ENCODE measurements around the gene PCDHGB5. TPM values are rescaled to one million over a fixed set of nuclear protein-coding genes. Genes with fewer than 3 reads are reported as not detected.
A peak's percentile ranks its signal among the peaks of the same experiment; 100 is the strongest.
"Not testable (repeated sequence)": the region's sequence is repeated elsewhere in the genome, so short reads cannot be mapped to it uniquely, and the experiment has no call there.

The PCDHGB5 gene
- 1.8 and 2.7 TPM in 2 replicates for total RNA-seq

- CTCF ChIA-PET = interaction anchor here (0.7 to 1.8 kb wide), 7 partner anchors 10 to 169 kb away, joined by 3 to 6 read pairs (median 3); partner anchors contain the start of genes PCDHGA6, PCDHGB3 and PCDHGB6
- H3K36me3 Mint-ChIP-seq (ENCODE audit: low read depth); DNase-seq; H3K4me1 Mint-ChIP-seq; H3K27ac Mint-ChIP-seq; POLR2A ChIA-PET; intact Hi-C loops (cut with micrococcal nuclease): not testable (repeated sequence)
- Mint-ChIP-seq H3K27me3 (peaks cover 50% of the 10 kb centered on the region), H3K9me3 (peaks cover 17% of the 10 kb centered on the region), H3K4me3 (peak within 1 kb of the TSS; percentile 60)
- peak; percentile 98 for ATAC-seq (ENCODE audit: low read depth)
Measured at GRCh38 chr5:141397756-141398551, at the start of gene PCDHGB5. Gene PCDHGB5 (plus strand): TSS chr5:141397947. CDS start chr5:141398128, 181 bp downstream.

DNA sequence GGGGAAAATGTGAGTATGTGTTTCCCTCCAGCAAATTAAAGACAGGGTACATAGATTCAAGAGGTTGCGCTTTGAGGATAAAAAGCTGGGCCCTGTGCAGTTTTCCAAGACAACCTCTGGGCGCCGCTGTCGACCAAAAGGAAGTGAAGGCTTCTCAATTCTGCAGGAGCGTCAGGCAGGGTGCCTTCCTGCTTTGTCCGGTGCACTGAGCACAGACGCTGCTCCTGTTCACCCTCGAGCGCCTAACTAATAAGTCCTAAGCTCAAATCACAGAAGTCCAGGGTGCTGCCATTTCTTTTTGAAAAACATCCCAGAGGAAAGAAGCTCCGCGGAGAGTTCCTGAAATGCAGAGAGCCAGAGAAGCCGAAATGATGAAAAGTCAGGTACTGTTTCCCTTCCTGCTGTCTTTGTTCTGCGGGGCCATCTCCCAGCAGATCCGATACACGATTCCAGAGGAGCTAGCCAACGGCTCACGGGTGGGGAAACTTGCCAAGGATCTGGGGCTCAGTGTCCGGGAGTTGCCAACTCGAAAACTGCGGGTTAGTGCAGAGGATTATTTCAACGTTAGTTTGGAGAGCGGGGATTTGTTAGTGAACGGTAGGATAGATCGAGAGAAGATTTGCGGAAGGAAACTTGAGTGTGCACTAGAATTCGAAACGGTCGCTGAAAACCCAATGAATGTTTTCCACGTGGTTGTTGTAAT is 47.7 kb upstream of the PCDHGB5 start, which contains the start of gene PCDHGB1:
Gene PCDHGB1, plus strand, starts transcription at position 183 of the 703 bp plus-strand sequence. Its CDS starts 162 bp downstream, at position 345.
- Mint-ChIP-seq H3K9me3 (peaks cover 14% of the 10 kb centered on the region), H3K4me3 (peak within 1 kb of the TSS; percentile 57), H3K27me3 (peaks cover 46% of the 10 kb centered on the region), H3K36me3 (ENCODE audit: low read depth) (no peaks in the 10 kb centered on the region), H3K27ac (no peak within 1 kb of the TSS), H3K4me1 (no peaks in the 10 kb centered on the region)
- no peak for DNase-seq
- TF ChIP-seq, protein P1, sequence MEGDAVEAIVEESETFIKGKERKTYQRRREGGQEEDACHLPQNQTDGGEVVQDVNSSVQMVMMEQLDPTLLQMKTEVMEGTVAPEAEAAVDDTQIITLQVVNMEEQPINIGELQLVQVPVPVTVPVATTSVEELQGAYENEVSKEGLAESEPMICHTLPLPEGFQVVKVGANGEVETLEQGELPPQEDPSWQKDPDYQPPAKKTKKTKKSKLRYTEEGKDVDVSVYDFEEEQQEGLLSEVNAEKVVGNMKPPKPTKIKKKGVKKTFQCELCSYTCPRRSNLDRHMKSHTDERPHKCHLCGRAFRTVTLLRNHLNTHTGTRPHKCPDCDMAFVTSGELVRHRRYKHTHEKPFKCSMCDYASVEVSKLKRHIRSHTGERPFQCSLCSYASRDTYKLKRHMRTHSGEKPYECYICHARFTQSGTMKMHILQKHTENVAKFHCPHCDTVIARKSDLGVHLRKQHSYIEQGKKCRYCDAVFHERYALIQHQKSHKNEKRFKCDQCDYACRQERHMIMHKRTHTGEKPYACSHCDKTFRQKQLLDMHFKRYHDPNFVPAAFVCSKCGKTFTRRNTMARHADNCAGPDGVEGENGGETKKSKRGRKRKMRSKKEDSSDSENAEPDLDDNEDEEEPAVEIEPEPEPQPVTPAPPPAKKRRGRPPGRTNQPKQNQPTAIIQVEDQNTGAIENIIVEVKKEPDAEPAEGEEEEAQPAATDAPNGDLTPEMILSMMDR (IDR thresholded peaks at IDR 0.05) = no peak
- ChIA-PET POLR2A (no interaction called here), CTCF (interaction anchor here (0.9 to 2.5 kb wide), 3 partner anchors 20 to 214 kb away, joined by 3 to 8 read pairs (median 3); partner anchors contain the start of gene PCDHGB3)
- intact Hi-C loops (cut with micrococcal nuclease) = no loop called here
- ATAC-seq (ENCODE audit: low read depth) = no peak

GRCh38 chr5:141351591-141351990 is 46.2 kb upstream of the PCDHGB5 start:
- Mint-ChIP-seq H3K9me3 (peaks cover 13% of the 10 kb centered on the region), H3K27ac (no peak overlapping the region), H3K4me1 (no peaks in the 10 kb centered on the region), H3K36me3 (ENCODE audit: low read depth) (no peaks in the 10 kb centered on the region), H3K4me3 (no peak overlapping the region), H3K27me3 (peaks cover 56% of the 10 kb centered on the region)
- CTCF ChIA-PET = interaction anchor here (1.2 to 2.5 kb wide), 2 partner anchors 31 to 212 kb away, joined by 3 to 8 read pairs; partner anchors contain the start of gene TAF7
- ATAC-seq (ENCODE audit: low read depth) (no peak), DNase-seq (no peak)
- intact Hi-C loops (cut with micrococcal nuclease) = no loop called here
- POLR2A ChIA-PET = no interaction called here
- TF ChIP-seq, protein P1 (IDR thresholded peaks at IDR 0.05) = no peak

- H3K27me3 Mint-ChIP-seq = peaks cover 58% of the 10 kb centered on the region
- intact Hi-C loops (cut with micrococcal nuclease) = no loop called here
- H3K4me3 Mint-ChIP-seq = no peak within 1 kb of the TSS
- H3K27ac Mint-ChIP-seq = no peak within 1 kb of the TSS
- TF ChIP-seq, protein P1 (IDR thresholded peaks at IDR 0.05) = no peak
- H3K9me3 Mint-ChIP-seq = peaks cover 18% of the 10 kb centered on the region
- no peak for DNase-seq
- CTCF ChIA-PET = interaction anchor here (1.3 kb wide), 1 partner anchor 209 kb away, joined by 5 read pairs; no protein-coding TSS in a partner anchor
- no peak for ATAC-seq (ENCODE audit: low read depth)
- POLR2A ChIA-PET = no interaction called here
- no peaks in the 10 kb centered on the region for H3K4me1 Mint-ChIP-seq
- peaks cover 2% of the 10 kb centered on the region for H3K36me3 Mint-ChIP-seq (ENCODE audit: low read depth)
Measured at GRCh38 chr5:141354900-141355469, 42.8 kb upstream of the PCDHGB5 start, which contains the start of gene PCDHGA4. Gene PCDHGA4 (plus strand): TSS chr5:141355021. CDS start chr5:141355108, 87 bp downstream.

- intact Hi-C loops (cut with micrococcal nuclease) = no loop called here
- CTCF ChIA-PET = interaction anchor here (1.3 kb wide), 1 partner anchor 208 kb away, joined by 5 read pairs; no protein-coding TSS in a partner anchor
- peaks cover 19% of the 10 kb centered on the region for H3K9me3 Mint-ChIP-seq
- H3K36me3 Mint-ChIP-seq (ENCODE audit: low read depth) = peaks cover 2% of the 10 kb centered on the region
- DNase-seq (no peak), ATAC-seq (ENCODE audit: low read depth) (no peak)
- no peaks in the 10 kb centered on the region for H3K4me1 Mint-ChIP-seq
- H3K4me3 Mint-ChIP-seq = no peak overlapping the region
- peaks cover 59% of the 10 kb centered on the region for H3K27me3 Mint-ChIP-seq
- POLR2A ChIA-PET = no interaction called here
- no peak overlapping the region for H3K27ac Mint-ChIP-seq
- TF ChIP-seq, protein P1 (IDR thresholded peaks at IDR 0.05) = no peak
Measured at GRCh38 chr5:141355641-141356040, 42.1 kb upstream of the PCDHGB5 start.

All from activated B cell treated with CpG ODN at 0.5 μM for 24 hours (primary cell).